Measurements from ENCODE around the gene RNF220.

- TF ChIP-seq CTCF (IDR thresholded peaks at IDR 0.05), result no peak
- TF ChIP-seq POLR2A (IDR thresholded peaks at IDR 0.05), result no peak
These were observed 6.8 kb downstream of the RNF220 start for GRCh38 chr1:44411861-44412260.
